A673 (cell line): ENCODE measurements around the gene SPAG9. TPM values are rescaled to one million over a fixed set of nuclear protein-coding genes. Genes with fewer than 3 reads are reported as not detected.

Experiments
- BruUV-seq: library from RNA; stranded (reverse); fragments of 400-500 nt; replicated peaks from 2 replicates; lab custom pipeline; 2021; lab: Mats Ljungman, UMichigan
- CTCF ChIA-PET: fragments of 300-600 bp; sonication (Branson Sonifier 250); formaldehyde crosslinking; loops from one replicate; lab custom pipeline; 2022; ENCODE audit warnings: antibody characterized with exemption; lab: Charles Lee
- POLR2A ChIA-PET: fragments of 300-600 bp; sonication (Branson Sonifier 250); formaldehyde crosslinking; loops from one replicate; lab custom pipeline; 2022; ENCODE audit warnings: antibody characterized with exemption; ENCODE audit not compliant: low non-redundant PET; lab: Charles Lee
- DNase-seq: peaks from one replicate; pipeline ENCODE4 v3.0.0-alpha.2; 2015; ENCODE audit warnings: low spot score
- H3K27ac ChIP-seq: fragments of 200-600 bp; sonication (generic); 2 replicates; pipeline ENCODE4 v1.5.1; 2016; ENCODE audit warnings: mixed run types, low read depth, mild to moderate bottlenecking, mixed read lengths, antibody characterized with exemption, low read length; ENCODE audit not compliant: poor library complexity, severe bottlenecking
- H3K27me3 ChIP-seq: fragments of 200-600 bp; sonication (generic); replicated peaks from 2 replicates; pipeline ENCODE4 v1.6.1; 2017; ENCODE audit warnings: mixed run types, low read depth, mild to moderate bottlenecking, mixed read lengths, antibody characterized with exemption, low read length; ENCODE audit not compliant: insufficient read depth, poor library complexity
- H3K36me3 ChIP-seq: fragments of 200-600 bp; sonication (generic); 2 replicates; pipeline ENCODE4 v1.6.1; 2016; ENCODE audit warnings: mixed run types, mild to moderate bottlenecking, mixed read lengths, antibody characterized with exemption, low read length; ENCODE audit not compliant: insufficient read depth, poor library complexity, severe bottlenecking
- H3K4me1 ChIP-seq: fragments of 200-600 bp; sonication (generic); 2 replicates; pipeline ENCODE4 v1.6.1; 2017; ENCODE audit warnings: mixed run types, mild to moderate bottlenecking, mixed read lengths, antibody characterized with exemption, low read length; ENCODE audit not compliant: insufficient read depth, poor library complexity, severe bottlenecking
- H3K4me3 ChIP-seq: fragments of 200-600 bp; sonication (generic); 2 replicates; pipeline ENCODE4 v1.5.1; 2016; ENCODE audit warnings: low read depth, mixed run types, mild to moderate bottlenecking, mixed read lengths, low read length; ENCODE audit not compliant: poor library complexity, severe bottlenecking
- H3K9me3 ChIP-seq: fragments of 200-600 bp; sonication (generic); 2 replicates; pipeline ENCODE4 v1.6.1; 2016; ENCODE audit warnings: mixed run types, low read depth, mild to moderate bottlenecking, mixed read lengths, antibody characterized with exemption, low read length; ENCODE audit not compliant: poor library complexity, severe bottlenecking
- CTCF ChIP-seq: fragments of 300-800, 200-600 bp; sonication (generic); conservative IDR thresholded peaks from 2 replicates; pipeline ENCODE4 v1.5.1; 2017; ENCODE audit warnings: low read depth, mild to moderate bottlenecking, antibody characterized with exemption, low read length, moderate library complexity, mixed read lengths
- EZH2 ChIP-seq: fragments of 200-600 bp; sonication (generic); IDR thresholded peaks from 2 replicates; pipeline ENCODE4 v1.6.1; 2017; ENCODE audit warnings: borderline replicate concordance, low read depth, mild to moderate bottlenecking, mixed read lengths, antibody characterized with exemption, low read length; ENCODE audit not compliant: poor library complexity, severe bottlenecking
- intact Hi-C: fragments of 100-400 bp; cut with micrococcal nuclease; formaldehyde crosslinking; loops from one replicate; pipeline ENCODE4 v1.10.0; 2022; ENCODE audit not compliant: unreplicated experiment
- total RNA-seq: library from RNA; stranded (reverse); gene quantifications from 2 replicates; pipeline ENCODE4 v1.2.3, GENCODE V29; 2021

SPAG9 gene
- total RNA-seq, 1 experiment from 2014 or later: 82.0 TPM

GRCh38 chr17:50953831-50954601, 166.7 kb downstream of the SPAG9 start:
- H3K4me1 ChIP-seq: peaks cover 52% of the 10 kb centered on the region
- H3K27ac ChIP-seq: peak overlapping the region; percentile 22
- H3K36me3 ChIP-seq: no peaks in the 10 kb centered on the region
- BruUV-seq: no TSS peak
- CTCF ChIA-PET: interaction anchor here (0.6 kb wide), 1 partner anchor 210 kb away, joined by 6 read pairs; no protein-coding TSS in a partner anchor
- intact Hi-C loops: no loop called here
- TF ChIP-seq CTCF: no peak
- no peak for TF ChIP-seq EZH2
- no peaks in the 10 kb centered on the region for H3K27me3 ChIP-seq
- H3K4me3 ChIP-seq: no peak overlapping the region
- POLR2A ChIA-PET: interaction anchor here (1.1 kb wide), 1 partner anchor 88 kb away, joined by 3 read pairs; the partner anchor contains the start of gene TOB1
- H3K9me3 ChIP-seq: no peaks in the 10 kb centered on the region
- DNase-seq: peak; percentile 61

- intact Hi-C loops: no loop called here
- Histone ChIP-seq H3K36me3 (no peaks in the 10 kb centered on the region), H3K4me1 (peaks cover 53% of the 10 kb centered on the region), H3K27ac (peak overlapping the region; percentile 22), H3K9me3 (no peaks in the 10 kb centered on the region), H3K27me3 (no peaks in the 10 kb centered on the region), H3K4me3 (no peak overlapping the region)
- TF ChIP-seq CTCF (no peak), EZH2 (no peak)
- BruUV-seq: no TSS peak
- no peak for DNase-seq
- CTCF ChIA-PET: interaction anchor here (0.6 to 0.7 kb wide), 2 partner anchors 19 to 211 kb away, joined by 6 read pairs; no protein-coding TSS in a partner anchor
- POLR2A ChIA-PET: interaction anchor here (1.1 kb wide), 1 partner anchor 87 kb away, joined by 3 read pairs; the partner anchor contains the start of gene TOB1
Measured at GRCh38 chr17:50953518-50953830, 167.2 kb downstream of the SPAG9 start.

DNA sequence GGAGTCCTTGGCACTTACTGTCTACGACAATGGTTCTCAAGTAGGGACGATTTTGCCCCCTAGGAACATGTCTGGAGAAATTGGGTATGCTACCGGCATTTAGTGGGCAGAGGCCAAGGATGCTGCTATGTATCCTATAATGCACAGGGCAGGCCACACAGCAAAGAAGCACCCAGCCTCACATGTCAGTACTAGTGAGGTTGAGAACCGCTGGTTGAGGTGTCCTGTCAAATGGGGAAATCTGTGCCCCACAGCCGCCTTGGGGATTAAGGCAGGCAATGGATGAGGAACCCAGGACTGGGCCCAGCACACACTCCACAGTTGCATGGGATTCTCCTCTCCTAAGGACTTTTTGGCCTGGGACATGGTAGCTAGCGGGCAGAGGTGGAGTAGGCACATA, 167.8 kb downstream of the SPAG9 start:
- Histone ChIP-seq H3K4me3 (no peak overlapping the region), H3K27ac (no peak overlapping the region), H3K27me3 (no peaks in the 10 kb centered on the region), H3K9me3 (no peaks in the 10 kb centered on the region), H3K4me1 (peaks cover 53% of the 10 kb centered on the region), H3K36me3 (no peaks in the 10 kb centered on the region)
- ChIA-PET POLR2A (no interaction called here), CTCF (interaction anchor here (0.7 kb wide), 2 partner anchors 18 to 32 kb away, joined by 6 read pairs; no protein-coding TSS in a partner anchor)
- TF ChIP-seq EZH2 (no peak), CTCF (no peak)
- intact Hi-C loops: no loop called here
- BruUV-seq: no TSS peak
- no peak for DNase-seq
